RCC 7860 (cell line): Measurements from ENCODE around the gene PUM2.
A peak's percentile ranks its signal among the peaks of the same experiment; 100 is the strongest.
"Not testable (repeated sequence)": the region's sequence is repeated elsewhere in the genome, so short reads cannot be mapped to it uniquely, and the experiment has no call there.

ENCODE experiments used
- DNase-seq: peaks from one replicate; pipeline ENCODE4 v3.0.0-alpha.2; 2015; ENCODE audit warnings: low spot score
- FAIRE-seq: peaks from 2 replicates; lab custom pipeline; 2012; peaks lifted over from hg19 to GRCh38; lab: Jason Lieb, UNC

The PUM2 gene

DNA sequence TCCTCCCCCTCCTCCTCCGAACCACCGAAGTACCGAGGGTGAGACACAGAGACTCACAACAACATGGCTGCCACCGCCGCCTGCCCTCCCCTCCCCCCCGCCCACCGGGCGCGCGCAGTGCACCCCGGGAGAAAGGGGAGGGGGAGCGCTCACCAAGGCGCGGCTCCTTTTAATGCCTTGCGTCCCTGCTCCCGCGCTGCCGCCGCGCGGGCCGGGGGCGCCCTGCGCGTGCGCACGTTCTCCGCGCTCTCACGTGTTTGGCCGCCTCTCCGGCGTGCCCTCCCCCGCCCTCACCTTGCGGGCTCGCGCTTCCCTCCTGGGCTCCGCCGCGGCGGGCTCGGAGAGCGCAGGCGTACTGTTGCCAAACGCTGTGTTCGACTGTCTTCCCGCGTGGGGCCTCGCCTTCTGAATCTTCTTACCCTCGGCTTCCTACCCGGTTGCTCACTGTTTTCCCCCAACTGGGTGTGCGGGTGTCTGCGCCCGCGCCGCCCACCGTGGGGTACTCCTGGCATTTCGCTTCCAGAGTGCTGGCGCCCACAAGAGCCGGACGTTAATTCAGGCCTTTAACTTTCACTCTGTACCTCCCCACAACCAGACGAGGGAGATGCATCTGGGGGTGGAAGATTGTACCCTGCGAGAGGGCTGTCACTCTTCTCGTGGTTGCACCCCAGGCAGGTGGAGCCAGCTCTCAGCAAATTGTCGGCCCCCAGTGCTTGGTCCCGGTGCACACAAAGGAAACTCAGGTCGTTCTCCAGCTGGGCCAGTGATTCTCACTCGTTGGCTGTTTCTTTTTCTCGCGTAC is at the start of gene PUM2:
Gene PUM2 (minus strand): TSS at position 92 of the 802 bp plus-strand sequence. CDS start 23,484 bp downstream, outside the sequence.
- FAIRE-seq = no peak

DNA sequence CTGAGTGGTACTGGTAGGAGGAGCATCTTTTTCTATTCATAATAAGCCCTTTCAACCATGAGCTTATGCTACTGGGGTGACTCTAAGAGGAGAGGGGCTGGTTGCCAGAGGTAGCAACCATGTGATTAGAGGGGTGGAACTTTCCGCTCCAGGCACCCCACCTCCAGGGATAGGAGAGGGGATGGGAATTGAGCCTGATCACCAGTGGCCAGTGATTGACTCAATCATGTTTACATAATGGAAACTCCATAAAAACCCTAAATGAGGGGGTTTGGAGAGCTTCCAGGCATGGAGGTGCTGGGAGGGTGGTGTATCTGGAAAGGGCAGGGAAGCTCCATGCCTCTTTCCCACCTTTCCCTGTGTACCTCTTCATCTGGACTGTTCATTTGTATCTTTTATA is 49.7 kb upstream of the PUM2 start:
- DNase-seq (no peak), FAIRE-seq (no peak)

More for the DNA sequence above, at the start of gene PUM2:
- DNase-seq = peak; percentile 92

GRCh38 chr2:20398956-20399567 is 48.4 kb upstream of the PUM2 start:
- FAIRE-seq (no peak), DNase-seq (no peak)

DNA sequence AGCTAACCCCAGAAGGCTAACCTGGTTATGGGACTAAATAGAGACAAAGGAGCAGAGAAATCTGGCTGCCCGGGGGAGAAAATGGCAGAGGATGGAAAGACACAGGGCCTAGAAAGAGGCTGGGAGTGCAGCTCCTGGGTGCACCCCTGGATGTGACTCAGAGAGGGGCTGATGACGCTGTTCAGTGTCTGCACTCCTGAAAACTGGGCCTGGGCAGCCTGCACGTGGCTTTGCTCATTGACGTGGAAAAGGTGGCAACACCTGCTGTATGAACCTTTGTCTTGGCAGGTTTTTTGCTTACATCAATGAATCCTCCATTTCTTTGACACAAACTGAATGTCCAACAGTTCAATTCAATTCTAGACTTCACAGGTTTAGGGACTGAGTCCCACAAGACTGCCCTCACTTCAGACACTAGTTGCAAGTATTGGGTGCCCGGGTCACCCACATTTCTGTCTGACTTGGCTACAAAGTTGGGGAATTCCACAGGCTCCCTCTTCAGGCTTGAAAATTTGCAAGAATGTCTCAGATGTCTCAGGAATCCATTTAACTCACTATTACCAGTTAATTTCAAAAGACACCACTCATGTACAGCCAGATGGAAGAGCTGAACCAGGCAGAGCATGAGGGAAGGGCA is 47.3 kb upstream of the PUM2 start:
- DNase-seq (no peak), FAIRE-seq (no peak)

DNA sequence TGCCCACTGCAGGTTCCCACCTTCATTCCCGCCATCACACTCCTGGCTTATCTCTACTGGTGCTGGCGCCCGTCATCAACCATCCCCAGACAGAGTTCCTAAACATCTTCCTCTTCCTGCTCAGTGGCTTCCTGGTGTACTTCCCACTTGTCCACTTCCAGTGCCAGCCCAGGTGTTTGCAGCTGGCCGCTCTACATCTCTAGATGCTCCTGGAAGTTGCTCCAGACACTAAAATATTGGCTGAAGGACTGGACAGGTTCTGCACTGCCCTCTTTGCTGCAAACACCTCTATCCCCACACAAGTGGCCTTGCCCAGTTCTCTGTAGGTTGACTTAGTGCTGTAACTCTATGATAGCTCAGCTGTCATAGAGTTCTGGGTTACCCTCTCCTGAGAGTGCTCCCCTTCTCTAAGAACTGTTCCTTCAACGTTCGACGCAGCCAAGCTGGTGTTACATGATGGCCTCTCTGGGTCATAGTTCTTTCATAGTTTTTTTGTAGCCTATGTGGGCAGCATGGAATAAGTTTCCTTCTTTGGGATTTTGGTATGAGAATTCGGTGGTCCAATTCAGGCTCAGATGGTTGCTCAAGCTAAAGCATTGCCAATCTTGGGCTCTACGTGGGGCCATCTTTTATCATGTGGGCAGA is 45.8 kb upstream of the PUM2 start:
- DNase-seq (no peak), FAIRE-seq (no peak)

- FAIRE-seq (no peak), DNase-seq (no peak)
These were observed 43.3 kb upstream of the PUM2 start for GRCh38 chr2:20393986-20394385.

DNA sequence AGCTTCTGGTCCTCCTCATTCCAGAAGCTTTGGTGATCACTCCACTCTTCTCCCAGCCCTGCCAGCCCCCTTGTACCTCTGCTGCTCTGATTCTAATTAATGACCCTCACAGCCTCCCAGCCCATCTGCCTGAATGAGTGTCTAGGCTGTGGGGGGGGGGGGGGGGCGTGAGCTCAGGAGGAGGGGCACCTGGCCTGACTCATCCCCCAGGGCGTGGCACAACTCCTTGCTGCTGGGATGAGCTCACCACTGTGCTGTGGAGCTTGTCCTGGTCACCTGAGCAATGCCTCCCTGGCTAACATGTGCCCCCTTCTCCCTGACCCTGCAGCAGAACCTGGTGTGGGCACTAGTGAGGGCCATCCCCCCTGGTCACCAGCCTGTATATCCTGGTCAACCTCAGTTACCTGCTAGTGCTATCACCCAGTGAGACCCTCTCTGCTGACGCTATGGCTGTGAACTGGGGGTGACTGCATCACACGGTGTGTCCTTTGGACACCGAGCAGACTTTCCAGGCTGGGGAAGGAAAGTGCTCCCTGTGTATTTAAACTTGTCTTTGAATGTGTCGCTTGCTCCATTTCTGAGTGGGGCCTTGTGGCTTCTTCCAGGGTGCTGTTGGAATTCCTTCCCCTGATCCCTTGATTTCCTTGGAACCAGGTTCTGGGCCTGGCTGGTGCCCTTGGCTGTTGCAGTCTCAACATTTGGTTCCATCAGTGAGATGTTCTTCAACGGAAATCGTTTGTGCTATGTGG is 41.5 kb upstream of the PUM2 start:
- FAIRE-seq (no peak), DNase-seq (peak; percentile 49)

DNA sequence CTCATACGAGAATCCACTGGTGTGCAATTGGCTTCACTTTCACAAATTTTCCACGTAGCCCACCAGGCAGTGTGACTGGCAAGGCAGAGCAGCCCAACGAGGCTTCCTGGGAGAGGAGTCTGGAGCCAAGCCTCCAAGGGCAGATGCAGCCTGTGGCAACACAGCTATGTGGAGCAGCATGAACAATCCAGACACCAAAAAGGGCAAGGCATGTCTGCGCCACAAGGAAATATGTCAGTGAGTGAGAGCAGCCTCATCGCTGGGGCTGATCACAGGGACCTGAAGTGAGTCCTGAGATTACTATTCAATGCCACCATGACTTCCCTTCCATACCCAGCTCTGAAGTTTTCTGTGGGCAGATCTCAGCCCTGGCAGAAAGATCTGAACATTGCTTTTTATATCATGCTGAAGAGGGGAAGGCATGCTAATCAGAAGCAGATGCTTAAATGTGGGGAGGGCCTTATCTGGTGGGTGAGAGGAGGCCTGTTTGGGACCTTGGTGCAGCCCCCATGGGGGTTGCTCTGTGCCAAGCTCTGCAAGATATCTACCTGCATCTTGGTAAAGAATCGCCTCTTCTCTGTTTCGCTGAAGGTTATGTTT is 40.0 kb upstream of the PUM2 start:
- no peak for FAIRE-seq
- no peak for DNase-seq

- no peak for FAIRE-seq
These were observed 34.3 kb upstream of the PUM2 start for GRCh38 chr2:20384953-20385352.

GRCh38 chr2:20382965-20383810 is 32.5 kb upstream of the PUM2 start:
- DNase-seq (peak; percentile 23), FAIRE-seq (no peak)

More at GRCh38 chr2:20384953-20385352, 34.3 kb upstream of the PUM2 start:
- DNase-seq = no peak

DNA sequence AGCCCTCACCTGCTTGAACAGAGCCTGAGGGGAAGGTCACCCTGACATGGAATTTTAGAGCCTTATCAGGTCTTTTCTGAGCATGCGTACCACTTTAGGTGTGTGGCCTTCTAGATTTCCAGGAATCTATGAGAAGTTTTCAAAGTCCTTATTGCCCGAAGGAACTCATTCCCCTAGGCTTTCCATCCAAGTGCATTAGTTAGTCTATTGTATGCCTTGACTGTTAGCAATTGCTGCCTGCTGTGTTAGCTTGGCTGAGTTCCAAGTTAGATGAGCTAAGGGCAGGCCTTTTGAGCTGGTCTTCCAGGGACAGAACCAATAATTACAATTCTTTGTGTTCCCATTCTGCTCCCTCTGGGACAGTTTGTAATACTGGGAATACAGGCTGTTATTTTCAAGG is 30.8 kb upstream of the PUM2 start:
- no peak for FAIRE-seq
- DNase-seq = no peak

GRCh38 chr2:20378891-20379519 is 28.4 kb upstream of the PUM2 start:
- FAIRE-seq = no peak
- peak; percentile 49 for DNase-seq

- FAIRE-seq (no peak), DNase-seq (no peak)
These were observed 27.7 kb upstream of the PUM2 start for GRCh38 chr2:20378341-20378740.

- DNase-seq = no peak
- no peak for FAIRE-seq
These were observed 27.1 kb upstream of the PUM2 start for GRCh38 chr2:20377741-20378140.

DNA sequence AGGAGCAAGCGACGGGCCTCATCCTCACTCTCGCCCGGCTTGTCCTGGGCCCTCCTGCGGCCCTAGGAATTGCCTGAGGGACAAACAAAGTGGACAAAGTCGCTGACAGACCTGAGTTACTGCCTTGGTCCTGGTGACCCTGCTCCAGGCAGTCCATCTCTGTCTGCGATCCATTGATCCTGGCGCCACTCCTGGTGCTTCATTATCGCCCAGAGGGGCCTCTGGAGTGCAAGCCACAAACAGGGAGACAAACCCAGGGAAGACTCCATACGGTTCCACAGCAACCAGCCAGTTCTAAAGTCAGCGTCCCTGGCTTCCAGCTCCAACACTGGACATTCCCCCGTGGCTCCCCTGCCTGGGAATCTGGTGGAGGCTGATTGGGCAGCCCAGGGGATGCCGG is 24.3 kb upstream of the PUM2 start:
- not testable (repeated sequence) for DNase-seq, FAIRE-seq

- DNase-seq (no peak), FAIRE-seq (no peak)
These were observed 22.4 kb upstream of the PUM2 start for GRCh38 chr2:20372896-20373640.

GRCh38 chr2:20371323-20372025 is 20.8 kb upstream of the PUM2 start:
- FAIRE-seq (no peak), DNase-seq (no peak)

GRCh38 chr2:20370191-20370590 is 19.5 kb upstream of the PUM2 start:
- DNase-seq (no peak), FAIRE-seq (no peak)
